GM21390 (cell line): ENCODE data around the gene EFNB1.

Experiments
- ATAC-seq: cut with Tn5 transposase; IDR thresholded peaks from one replicate; pipeline ENCODE4 v1.9.1; 2021; ENCODE audit not compliant: unreplicated experiment

EFNB1 gene

DNA sequence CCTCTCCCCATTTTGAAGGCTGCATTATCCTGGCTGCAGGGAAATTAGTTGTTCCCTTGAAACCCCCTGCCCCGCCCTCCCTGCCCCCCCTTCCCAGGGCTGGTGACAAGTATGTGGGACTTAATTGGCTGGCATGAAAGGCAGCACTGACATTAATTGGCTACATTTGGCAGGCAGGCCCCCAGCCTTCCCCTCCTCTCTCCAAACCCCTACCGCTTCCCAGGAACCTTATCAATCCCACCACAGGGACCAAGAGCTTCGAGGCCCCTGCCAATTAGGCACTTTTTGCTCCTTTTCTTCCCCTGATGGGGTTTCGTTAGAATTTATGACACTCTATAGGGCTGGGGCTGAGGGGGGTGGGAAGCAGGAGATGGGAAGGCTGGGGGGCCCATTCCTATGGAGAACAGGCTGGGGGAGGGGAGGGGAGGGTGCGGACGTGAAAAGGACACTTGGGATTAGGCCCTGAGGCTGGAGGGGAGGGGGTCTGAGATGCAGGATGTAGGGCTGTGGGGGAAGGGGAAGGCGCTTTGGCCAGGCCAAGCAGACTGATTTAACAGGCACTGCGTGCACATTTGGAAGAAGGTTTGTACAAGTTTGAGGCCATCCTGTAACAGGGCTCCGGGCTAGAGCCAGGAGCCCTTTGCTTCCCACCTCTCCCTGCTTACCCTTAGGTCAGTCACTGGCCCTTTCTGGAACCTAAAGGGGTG, 52.2 kb downstream of the EFNB1 start:
- no peak for ATAC-seq

DNA sequence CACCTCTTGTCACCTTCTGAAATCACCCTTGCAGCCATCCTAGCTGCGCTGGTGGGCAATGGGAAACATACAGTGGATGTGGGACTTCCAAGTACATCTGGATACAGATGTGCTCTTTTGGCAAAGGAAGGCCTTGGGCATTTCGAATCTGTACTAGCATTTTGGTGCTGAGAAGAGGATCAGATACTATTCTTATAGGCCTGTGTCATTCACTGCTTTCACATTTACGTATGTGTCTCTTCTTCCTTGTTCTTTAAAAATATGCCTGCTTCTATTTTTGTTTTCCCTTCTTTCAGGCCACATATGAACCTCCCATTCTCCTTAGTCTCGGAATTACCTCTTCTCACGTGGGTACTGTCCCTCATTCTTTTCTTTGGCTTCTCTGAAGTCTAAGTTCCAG, 53.1 kb downstream of the EFNB1 start:
- no peak for ATAC-seq

DNA sequence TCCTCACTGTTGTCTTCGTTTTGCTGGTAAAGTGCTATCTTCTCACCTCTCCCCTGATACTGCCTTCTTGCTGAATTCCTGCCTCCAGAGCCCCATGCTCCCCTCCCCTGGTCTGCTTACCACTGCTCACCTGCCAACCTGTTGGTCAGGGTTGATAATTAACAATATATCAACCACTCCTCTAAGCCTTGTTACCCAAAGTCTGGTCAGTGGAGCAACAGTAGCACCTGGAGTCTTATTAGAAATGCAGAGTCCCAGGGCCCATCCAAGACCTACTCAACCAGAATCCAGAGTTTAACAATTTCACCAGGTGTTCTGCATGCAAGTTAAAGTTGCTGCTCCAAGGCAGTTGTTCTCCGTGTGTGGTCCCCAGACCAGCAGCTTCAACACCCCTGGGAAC, 55.0 kb downstream of the EFNB1 start:
- ATAC-seq = no peak

DNA sequence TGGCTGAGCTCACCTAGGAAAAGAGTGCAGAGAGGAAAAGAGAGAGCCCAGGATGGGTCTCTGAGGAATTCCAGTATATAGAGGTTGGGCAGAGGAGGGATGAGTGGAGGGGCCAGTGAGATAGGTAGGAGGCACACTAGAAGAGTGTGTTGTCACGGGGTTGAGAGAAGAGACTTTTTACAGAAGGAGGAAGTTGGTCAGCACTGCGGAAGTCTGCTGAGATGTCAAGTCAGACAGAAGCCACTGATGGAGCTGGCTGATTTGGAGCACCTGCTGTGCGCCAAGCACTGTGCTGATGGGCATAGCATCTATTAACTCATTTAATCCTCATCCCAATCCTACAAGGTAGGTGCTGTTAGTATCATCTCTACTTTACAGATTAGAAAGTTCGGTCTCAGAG, 60.4 kb downstream of the EFNB1 start:
- no peak for ATAC-seq
